Testis (tissue), 3 donors: ENCODE results near the gene CLIP4. TPM values are rescaled to one million over a fixed set of nuclear protein-coding genes. Genes with fewer than 3 reads are reported as not detected.

Source experiments
- DNase-seq: peaks from one replicate; pipeline ENCODE4 v3.0.0-alpha.2; 2019
- H3K27ac ChIP-seq, 2 donors: fragments of 200-600 bp; sonication (generic); one replicate each; pipeline ENCODE4 v1.5.1; 2019
- H3K27me3 ChIP-seq: fragments of 200-600 bp; sonication (generic); one replicate; pipeline ENCODE4 v1.5.1; 2019
- H3K36me3 ChIP-seq: fragments of 200-600 bp; sonication (generic); one replicate; pipeline ENCODE4 v1.5.1; 2017; ENCODE audit warnings: low read depth; ENCODE audit errors: missing control alignments
- H3K4me1 ChIP-seq: fragments of 200-600 bp; sonication (generic); one replicate; pipeline ENCODE4 v1.5.1; 2019
- H3K4me3 ChIP-seq, 2 donors: fragments of 200-600 bp; sonication (generic); one replicate each; pipeline ENCODE4 v1.5.1; 2017 to 2019
- H3K9me3 ChIP-seq: fragments of 200-600 bp; sonication (generic); one replicate; pipeline ENCODE4 v1.5.1; 2017
- POLR2A ChIP-seq: fragments of 450-650 bp; IDR thresholded peaks from one replicate; pipeline ENCODE4 v1.6.1; 2017; ENCODE audit warnings: antibody characterized with exemption, mild to moderate bottlenecking, moderate library complexity
- WGBS, 2 donors: methylation state at CpG; one replicate each; pipeline ENCODE4 v1.1.5; 2018; 5-methylcytosine and 5-hydroxymethylcytosine counted together
- intact Hi-C: fragments of 100-400 bp; cut with DNase I; formaldehyde crosslinking; loops from one replicate; pipeline ENCODE4 v1.15.1; 2023; ENCODE audit warnings: low total_unique reads
- polyA plus RNA-seq: library from polyadenylated mRNA; stranded (reverse); fragments of 350-450 nt; fragmentation: Illumina TruSeq; extraction: RNeasy Lipid Tissue Mini Kit (QIAGEN cat#74804); gene quantifications from one replicate; pipeline ENCODE4 v1.2.3, GENCODE V29; 2014; ENCODE audit warnings: low read depth, low replicate concordance; ENCODE audit not compliant: insufficient read depth
- total RNA-seq, 2 donors: library from RNA; depleted of rRNA; stranded (reverse); fragments of >200 nt; gene quantifications; one replicate each; pipeline ENCODE4 v1.2.3, GENCODE V29; 2016
- TF ChIP-seq, protein P1 (sequence below), 3 experiments: fragments of 450-650 bp in 2 of 3; fragments of 200-600 bp in 1 of 3; sonication (generic) in 1 of 3; IDR thresholded peaks; one replicate each; pipeline ENCODE4 v1.5.1; 2016 to 2019; ENCODE audit warnings: antibody characterized with exemption in 3 of 3, mild to moderate bottlenecking in 2 of 3, moderate library complexity in 1 of 3

Gene CLIP4
- total and polyA plus RNA-seq, 3 donors from 2014 or later: 38.2 to 54.3 (median 43.1) TPM

DNA sequence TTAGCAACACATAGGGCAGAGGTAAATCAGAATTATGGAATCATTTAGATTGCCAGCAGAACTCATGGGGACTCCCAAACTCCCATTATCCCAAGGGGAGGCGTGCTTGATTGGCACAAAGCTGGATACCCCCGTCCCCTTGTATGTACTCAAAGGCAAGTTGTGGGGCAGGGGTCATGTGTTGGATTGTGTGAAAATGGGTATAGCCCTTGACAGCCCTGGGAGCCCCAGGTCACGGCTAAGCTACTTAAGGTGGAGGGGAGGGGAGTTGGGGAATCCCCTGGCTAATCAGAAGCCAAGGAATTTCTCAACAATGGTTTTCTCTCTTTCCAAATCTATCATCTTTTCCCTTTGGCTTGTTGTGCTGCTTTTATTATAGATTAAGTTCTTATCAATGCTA is 32.7 kb downstream of the CLIP4 start:
- H3K9me3 ChIP-seq: no peaks in the 10 kb centered on the region
- H3K4me1 ChIP-seq: no peaks in the 10 kb centered on the region
- TF ChIP-seq, protein P1, sequence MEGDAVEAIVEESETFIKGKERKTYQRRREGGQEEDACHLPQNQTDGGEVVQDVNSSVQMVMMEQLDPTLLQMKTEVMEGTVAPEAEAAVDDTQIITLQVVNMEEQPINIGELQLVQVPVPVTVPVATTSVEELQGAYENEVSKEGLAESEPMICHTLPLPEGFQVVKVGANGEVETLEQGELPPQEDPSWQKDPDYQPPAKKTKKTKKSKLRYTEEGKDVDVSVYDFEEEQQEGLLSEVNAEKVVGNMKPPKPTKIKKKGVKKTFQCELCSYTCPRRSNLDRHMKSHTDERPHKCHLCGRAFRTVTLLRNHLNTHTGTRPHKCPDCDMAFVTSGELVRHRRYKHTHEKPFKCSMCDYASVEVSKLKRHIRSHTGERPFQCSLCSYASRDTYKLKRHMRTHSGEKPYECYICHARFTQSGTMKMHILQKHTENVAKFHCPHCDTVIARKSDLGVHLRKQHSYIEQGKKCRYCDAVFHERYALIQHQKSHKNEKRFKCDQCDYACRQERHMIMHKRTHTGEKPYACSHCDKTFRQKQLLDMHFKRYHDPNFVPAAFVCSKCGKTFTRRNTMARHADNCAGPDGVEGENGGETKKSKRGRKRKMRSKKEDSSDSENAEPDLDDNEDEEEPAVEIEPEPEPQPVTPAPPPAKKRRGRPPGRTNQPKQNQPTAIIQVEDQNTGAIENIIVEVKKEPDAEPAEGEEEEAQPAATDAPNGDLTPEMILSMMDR (IDR thresholded peaks at IDR 0.05): no peak
- no peak for TF ChIP-seq POLR2A
- H3K27ac ChIP-seq: no peak overlapping the region
- H3K36me3 ChIP-seq: no peaks in the 10 kb centered on the region
- DNase-seq: no peak
- no peak overlapping the region for H3K4me3 ChIP-seq
- 73 to 74% methylated on average over 3 of the region's 3 CpGs for WGBS, 2 donors
- H3K27me3 ChIP-seq: no peaks in the 10 kb centered on the region
- intact Hi-C loops: no loop called here

- intact Hi-C loops: no loop called here
Measured at GRCh38 chr2:29154610-29155009, 39.4 kb downstream of the CLIP4 start.

DNA sequence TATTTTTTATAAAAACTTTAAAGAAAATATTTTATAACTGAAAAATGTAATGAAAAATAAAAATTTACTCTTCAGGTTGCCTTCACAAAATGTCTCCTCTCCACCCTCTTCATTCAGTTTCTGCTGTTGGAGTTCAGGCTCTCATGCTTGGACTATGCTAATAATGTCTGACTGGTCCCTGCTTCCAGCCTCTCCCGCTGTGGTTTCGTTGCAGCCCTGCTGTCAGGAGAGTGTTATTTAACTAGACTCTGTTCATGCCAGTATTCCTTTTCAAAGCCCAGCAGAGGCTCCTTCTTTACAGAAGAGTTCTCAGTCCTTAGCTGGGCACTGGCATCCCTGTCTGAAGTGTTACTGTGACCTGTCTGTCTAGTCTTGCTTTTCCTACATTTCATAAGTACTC is 40.4 kb downstream of the CLIP4 start:
- no peaks in the 10 kb centered on the region for H3K36me3 ChIP-seq
- no peaks in the 10 kb centered on the region for H3K27me3 ChIP-seq
- H3K4me3 ChIP-seq: no peak overlapping the region
- no peak overlapping the region for H3K27ac ChIP-seq
- intact Hi-C loops: no loop called here
- 82 to 85% methylated on average over 2 of the region's 2 CpGs for WGBS, 2 donors
- TF ChIP-seq, protein P1 (IDR thresholded peaks at IDR 0.05): no peak
- TF ChIP-seq POLR2A: no peak
- H3K4me1 ChIP-seq: no peaks in the 10 kb centered on the region
- no peak for DNase-seq
- H3K9me3 ChIP-seq: no peaks in the 10 kb centered on the region

More at GRCh38 chr2:29154610-29155009, 39.4 kb downstream of the CLIP4 start:
- no peak for DNase-seq
- Histone ChIP-seq H3K9me3 (no peaks in the 10 kb centered on the region), H3K4me3 (no peak overlapping the region), H3K4me1 (no peaks in the 10 kb centered on the region), H3K27ac (no peak overlapping the region), H3K27me3 (no peaks in the 10 kb centered on the region), H3K36me3 (no peaks in the 10 kb centered on the region)
- TF ChIP-seq, protein P1 (IDR thresholded peaks at IDR 0.05): no peak
- no peak for TF ChIP-seq POLR2A
- whole genome bisulfite sequencing, 2 donors: 95% methylated on average over 2 of the region's 2 CpGs; no CpG with 5 or more reads in 1 of the 2 donors

GRCh38 chr2:29157131-29157530 is 41.9 kb downstream of the CLIP4 start:
- no peak for TF ChIP-seq POLR2A
- TF ChIP-seq, protein P1 (IDR thresholded peaks at IDR 0.05): no peak

GRCh38 chr2:29159125-29159524 is 43.9 kb downstream of the CLIP4 start:
- Histone ChIP-seq H3K27me3 (no peaks in the 10 kb centered on the region), H3K4me3 (no peak overlapping the region), H3K27ac (no peak overlapping the region), H3K36me3 (no peaks in the 10 kb centered on the region), H3K9me3 (no peaks in the 10 kb centered on the region), H3K4me1 (no peaks in the 10 kb centered on the region)
- WGBS, 2 donors: 46 to 65% methylated on average over 1 of the region's 1 CpG
- TF ChIP-seq, protein P1 (IDR thresholded peaks at IDR 0.05): no peak
- no peak for TF ChIP-seq POLR2A
- intact Hi-C loops: no loop called here
- no peak for DNase-seq

More at GRCh38 chr2:29157131-29157530, 41.9 kb downstream of the CLIP4 start:
- Histone ChIP-seq H3K27ac (no peak overlapping the region), H3K4me1 (no peaks in the 10 kb centered on the region), H3K4me3 (no peak overlapping the region), H3K27me3 (no peaks in the 10 kb centered on the region), H3K36me3 (no peaks in the 10 kb centered on the region), H3K9me3 (no peaks in the 10 kb centered on the region)
- DNase-seq: no peak
- WGBS, 2 donors: 63 to 73% methylated on average over 4 of the region's 4 CpGs
- intact Hi-C loops: no loop called here
